Left lobe of liver (tissue), 2 donors: ENCODE measurements around the gene ARID2. TPM values are rescaled to one million over a fixed set of nuclear protein-coding genes. Genes with fewer than 3 reads are reported as not detected.

ENCODE experiments used
- ATAC-seq: fragments of 200-7000 bp; cut with Tn5 transposase; one replicate; pipeline ENCODE4 v1.9.1; 2020; ENCODE audit warnings: mild to moderate bottlenecking, moderate library complexity
- DNase-seq: peaks from one replicate; pipeline ENCODE4 v3.0.0-alpha.2; 2020; ENCODE audit warnings: low spot score
- total RNA-seq: library from RNA; stranded (reverse); gene quantifications from one replicate; pipeline ENCODE4 v1.2.1, GENCODE V29; 2021
- donor health status: DM: no; HTN: no; CAD: no; lungs with moderate emphysema.
- donor health status: DM: no; HTN: yes; CAD: no.

ARID2 gene
- total RNA-seq, 1 donor from 2014 or later, result 9.4 TPM

DNA sequence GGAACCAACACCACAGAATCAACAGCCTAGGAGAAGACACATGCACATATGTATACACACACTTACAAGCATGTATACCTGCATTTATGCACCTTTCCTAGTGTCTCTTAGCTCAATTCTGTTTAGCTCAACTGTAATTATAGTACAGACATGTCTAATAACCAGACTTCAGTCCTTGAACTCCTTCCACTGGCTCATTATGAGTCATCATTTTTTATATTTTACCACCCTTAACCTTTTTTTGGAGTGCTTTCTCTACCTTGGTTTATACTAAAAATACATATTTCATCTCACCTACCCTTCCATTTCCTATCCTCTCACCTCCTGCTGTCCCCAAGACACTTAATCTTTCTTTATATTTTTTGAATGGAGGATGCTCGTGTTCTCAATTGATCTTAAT is 110.4 kb downstream of the ARID2 start:
- no peak for ATAC-seq
- no peak for DNase-seq

DNA sequence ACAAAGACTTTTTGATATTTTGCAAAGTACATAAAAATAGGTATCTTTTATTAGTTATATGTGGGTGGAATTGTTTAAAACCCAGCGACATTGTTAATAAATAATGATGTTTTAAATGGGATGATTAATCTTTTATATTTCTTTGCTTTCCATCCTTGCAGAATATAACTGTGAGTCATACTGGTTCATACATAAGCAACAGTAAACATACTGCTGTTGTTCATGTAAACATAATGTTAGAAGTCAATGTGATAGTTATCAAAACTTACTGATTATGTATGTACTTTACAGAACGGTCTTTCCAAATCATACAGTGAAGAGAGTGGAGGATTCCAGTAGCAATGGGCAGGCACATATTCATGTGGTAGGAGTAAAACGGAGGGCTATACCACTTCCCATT is 119.8 kb downstream of the ARID2 start:
- no peak for ATAC-seq

DNA sequence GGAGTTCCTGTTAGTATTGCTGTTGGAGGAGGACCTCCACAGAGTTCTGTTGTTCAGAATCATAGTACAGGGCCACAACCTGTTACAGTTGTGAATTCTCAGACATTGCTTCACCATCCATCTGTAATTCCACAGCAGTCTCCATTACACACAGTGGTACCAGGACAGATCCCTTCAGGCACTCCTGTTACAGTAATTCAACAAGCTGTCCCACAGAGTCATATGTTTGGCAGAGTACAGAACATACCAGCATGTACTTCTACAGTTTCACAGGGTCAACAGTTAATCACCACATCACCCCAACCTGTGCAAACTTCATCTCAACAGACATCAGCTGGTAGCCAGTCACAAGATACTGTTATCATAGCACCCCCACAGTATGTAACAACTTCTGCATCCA is 120.8 kb downstream of the ARID2 start:
- DNase-seq (no peak), ATAC-seq (no peak)

More for the DNA sequence above, 119.8 kb downstream of the ARID2 start:
- DNase-seq, result no peak

DNA sequence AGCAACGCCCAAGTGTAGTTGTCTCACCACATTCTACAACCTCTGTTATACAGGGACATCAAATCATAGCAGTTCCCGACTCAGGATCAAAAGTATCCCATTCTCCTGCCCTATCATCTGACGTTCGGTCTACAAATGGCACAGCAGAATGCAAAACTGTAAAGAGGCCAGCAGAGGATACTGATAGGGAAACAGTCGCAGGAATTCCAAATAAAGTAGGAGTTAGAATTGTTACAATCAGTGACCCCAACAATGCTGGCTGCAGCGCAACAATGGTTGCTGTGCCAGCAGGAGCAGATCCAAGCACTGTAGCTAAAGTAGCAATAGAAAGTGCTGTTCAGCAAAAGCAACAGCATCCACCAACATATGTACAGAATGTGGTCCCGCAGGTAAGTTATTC is 123.0 kb downstream of the ARID2 start:
- ATAC-seq, result no peak
- no peak for DNase-seq

DNA sequence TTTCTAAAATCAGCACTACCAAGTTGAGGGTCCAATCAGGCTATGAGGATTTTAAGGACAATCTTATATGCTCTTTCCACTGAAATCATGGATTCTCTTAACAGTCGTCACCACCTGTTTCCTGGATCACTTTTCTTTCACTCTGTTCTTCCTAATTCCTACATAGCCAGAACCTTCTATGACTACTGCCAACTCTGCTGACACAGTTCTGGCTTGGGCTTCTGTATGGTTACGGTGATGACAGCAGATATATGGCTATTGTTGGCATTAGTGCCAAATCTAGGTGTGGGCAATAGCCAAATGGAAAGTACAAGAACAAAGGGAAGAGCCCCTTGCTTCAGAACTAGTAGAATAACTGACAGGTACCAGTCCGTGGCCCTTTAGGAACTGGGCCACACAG is 124.0 kb downstream of the ARID2 start:
- no peak for DNase-seq
- ATAC-seq, result no peak

DNA sequence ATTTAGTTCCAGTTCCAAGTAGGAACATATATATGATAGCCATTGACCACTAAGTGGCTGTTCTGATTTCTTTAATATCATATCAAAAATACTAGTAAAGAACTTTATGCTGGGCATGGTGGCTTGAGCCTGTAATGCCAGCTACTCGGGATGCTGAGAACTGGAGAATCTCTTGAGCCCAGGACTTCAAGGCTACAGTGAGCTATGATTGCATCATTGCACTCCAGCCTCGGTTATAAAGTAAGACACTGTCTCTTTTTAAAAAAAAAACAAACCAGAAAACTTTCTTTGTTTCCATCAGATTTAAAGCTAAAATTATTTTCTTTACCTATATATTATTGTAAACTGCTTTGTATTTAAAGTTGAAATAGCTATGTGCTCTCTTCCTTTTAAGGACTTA is 133.8 kb downstream of the ARID2 start:
- ATAC-seq (no peak), DNase-seq (no peak)

DNA sequence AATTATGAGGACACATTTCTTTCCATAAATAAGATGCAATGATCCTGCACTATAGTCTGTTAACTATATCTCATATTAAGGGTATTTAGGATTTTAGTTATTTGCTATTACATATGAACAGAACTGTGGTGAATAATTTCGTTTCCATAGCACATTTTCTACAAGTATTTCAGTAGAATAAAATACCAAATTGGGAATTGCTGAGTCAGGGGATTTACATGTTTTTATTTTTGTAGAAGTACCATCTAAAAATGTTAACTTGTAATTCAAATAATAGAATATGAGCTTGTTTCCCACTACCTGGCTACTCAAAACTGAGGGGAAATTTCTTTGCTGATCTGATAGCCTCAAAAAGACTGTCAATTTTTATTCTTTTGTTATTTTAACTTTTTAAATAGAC is 136.8 kb downstream of the ARID2 start:
- no peak for DNase-seq
- ATAC-seq, result no peak

DNA sequence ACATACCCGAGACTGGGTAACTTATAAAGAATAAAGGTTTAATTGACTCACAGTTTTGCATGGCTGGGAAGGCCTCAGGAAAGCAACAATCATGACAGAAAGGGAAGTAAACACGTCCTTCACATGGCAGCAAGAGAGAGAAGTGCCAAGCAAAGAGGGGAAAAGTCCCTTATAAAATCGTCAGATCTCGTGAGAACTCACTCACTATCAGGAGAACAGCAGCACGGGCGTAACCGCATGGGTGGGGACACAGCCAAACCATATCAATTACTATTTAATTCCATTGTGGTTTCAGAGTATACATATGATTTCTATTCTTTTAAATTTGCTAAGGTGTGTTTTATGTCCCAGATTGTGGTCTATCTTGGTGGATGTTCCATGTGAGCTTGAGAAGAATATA is 142.9 kb downstream of the ARID2 start:
- DNase-seq, result no peak
- ATAC-seq, result no peak

DNA sequence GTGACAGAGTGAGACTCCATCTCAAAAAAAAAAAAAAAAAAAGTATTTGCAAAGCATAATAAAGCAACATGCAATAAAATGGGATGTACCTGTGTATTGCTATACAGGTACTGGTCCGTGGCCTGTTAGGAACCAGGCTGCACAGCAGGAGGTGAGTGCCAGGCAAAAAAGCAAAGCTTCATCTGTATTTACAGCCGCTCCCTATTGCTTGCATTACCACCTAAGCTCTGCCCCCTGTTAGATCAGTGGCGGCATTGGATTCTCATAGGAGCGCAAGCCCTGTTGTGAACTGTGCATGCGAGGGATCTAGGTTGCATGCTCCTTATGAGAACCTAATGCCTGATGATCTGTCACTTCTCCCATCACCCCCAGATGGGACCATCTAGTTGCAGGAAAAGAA is 147.6 kb downstream of the ARID2 start:
- ATAC-seq (no peak), DNase-seq (no peak)

DNA sequence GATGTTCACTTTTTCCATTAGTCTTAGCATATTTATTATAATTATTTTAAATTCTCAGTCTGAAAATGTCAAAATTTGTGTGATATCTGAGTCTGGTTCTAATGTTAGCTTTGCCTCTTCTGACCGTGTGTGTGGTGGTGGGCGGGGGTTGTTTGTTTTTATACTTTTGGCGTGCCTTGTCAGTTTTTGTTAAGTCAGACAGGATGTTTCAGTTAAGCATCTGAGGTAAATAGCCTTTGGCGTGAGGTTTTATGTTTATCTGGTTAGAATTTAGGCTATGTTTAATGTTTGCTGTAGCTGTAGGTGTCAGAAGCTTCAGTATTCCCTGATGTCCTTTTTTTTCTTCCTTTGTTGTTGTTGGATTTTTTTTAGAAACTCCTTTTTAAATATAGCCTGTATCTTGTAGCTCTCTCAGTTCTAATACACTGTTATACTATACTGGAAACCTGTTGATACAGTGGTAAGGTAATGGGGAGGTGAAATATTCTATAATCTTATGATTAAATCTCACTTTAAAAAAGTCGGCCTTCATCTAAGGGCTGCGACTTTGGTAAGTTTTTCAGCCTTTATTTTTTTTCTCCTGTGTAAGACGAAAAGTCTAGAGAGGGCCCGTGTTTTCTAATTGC is 149.2 kb downstream of the ARID2 start:
- no peak for DNase-seq
- no peak for ATAC-seq

DNA sequence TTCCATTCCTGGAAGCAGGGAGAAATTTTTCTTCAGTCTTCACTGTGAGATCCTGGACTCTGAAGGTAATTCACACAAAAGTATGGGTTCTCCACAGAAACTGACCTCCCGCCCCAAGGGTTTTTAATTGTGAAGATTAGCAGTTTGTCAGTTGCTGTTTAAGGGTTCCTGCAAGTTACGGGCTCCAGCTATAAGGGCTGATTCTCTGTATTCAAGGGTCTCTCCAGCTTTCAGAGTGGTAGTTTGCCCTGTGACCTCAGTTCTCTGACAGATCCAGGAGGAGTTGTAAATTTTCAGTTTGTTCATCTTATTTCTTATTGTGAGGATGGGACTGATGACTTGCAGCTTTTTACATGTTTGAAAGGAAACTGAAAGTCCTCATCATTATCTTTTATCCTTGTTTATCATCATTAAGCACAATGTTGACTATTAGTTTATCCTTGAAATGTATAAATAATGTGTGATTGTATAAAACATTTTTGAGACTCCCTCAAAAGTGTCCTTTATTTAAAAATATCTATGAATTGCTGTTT is 149.9 kb downstream of the ARID2 start:
- ATAC-seq (no peak), DNase-seq (no peak)

DNA sequence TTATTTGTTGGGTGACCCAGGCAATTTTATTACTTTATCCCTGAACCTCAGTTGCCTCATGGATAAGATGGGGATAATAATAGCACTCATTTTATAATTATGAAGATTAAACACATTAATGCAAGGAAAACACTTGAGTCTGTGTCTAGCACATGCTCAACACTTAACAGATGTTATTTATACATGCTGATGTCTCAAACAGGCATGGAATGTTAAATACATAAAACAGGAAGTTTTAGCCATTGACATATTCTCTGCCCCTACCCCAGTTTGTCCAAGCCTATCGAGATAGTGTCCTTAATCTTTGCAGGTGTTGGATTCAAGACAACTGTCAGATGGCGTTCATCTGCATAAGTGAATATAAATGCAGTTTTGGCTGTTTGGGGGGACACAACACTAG is 151.0 kb downstream of the ARID2 start:
- DNase-seq (no peak), ATAC-seq (no peak)

DNA sequence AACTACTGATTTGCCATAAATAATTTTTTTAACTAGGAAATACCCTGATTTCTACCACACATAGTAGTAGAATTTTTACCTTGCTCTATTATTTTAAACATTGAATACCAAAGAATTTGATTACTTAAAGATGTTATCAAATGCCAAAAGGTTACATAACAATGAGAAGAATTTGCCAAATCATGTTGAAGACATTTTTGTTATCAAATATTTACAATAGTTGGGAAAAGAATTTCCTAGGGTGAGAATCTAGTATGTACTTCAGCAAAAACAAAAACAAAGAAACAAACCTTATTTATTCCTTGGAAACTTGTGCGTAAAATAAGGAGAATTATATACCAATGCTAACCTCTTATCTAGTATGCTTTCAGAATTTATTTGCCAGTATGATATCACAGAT is 153.7 kb downstream of the ARID2 start:
- no peak for ATAC-seq
- no peak for DNase-seq

DNA sequence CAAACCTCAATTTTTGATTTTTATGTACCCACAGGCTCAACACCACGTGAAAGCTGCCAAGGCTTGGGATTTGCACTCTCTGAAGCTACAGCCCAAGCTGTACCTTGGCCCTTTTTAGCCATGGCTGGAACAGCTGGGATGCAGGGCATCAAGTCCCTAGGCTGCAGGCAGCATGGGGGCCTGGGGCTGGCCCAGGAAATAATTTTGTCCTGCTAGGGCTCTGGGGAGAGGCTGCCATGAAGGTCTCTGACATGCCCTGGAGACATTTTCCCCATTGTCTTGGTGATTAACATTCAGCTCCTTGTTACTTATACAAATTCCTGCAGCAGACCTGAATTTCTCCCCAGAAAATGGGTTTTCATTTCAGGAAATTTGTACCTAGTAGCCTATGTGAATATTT is 157.2 kb downstream of the ARID2 start:
- DNase-seq (no peak), ATAC-seq (no peak)

DNA sequence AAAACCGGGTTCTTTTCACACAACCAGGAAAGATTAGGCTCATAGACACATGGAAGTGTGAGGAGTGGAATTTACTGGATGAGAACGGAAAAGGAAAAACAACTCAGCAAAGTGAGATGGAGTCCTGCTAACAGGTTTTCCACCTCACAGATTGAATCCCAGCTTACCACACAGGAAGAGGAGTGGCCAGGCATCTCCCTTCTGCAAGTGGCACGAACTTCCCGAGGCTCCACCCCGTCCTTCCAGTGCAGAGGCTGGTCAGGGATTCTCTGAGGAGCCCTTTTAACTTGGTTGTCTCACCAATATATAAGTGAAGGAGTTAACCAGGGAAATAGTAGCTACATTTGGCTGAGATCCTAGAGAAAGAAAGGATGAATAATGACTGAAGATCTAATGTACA is 158.0 kb downstream of the ARID2 start:
- ATAC-seq (no peak), DNase-seq (no peak)

DNA sequence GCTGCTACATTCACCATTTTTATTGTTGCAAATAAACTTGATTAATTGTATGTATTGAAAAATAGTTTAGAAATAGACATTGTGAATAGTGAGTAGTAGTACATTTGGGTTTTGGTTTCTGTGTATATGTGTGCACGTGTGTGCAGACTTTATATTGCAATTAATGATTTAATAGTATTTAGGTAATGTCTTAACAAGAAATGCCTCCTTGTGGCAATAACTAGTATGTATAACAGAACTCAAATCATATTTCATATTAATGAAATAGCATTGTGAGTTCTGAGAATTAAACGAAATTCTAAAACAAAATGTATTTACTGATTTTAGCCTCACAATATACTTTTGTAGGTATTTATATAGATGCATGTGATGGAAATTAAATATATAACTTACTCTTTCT is 160.8 kb downstream of the ARID2 start:
- DNase-seq, result no peak
- no peak for ATAC-seq

DNA sequence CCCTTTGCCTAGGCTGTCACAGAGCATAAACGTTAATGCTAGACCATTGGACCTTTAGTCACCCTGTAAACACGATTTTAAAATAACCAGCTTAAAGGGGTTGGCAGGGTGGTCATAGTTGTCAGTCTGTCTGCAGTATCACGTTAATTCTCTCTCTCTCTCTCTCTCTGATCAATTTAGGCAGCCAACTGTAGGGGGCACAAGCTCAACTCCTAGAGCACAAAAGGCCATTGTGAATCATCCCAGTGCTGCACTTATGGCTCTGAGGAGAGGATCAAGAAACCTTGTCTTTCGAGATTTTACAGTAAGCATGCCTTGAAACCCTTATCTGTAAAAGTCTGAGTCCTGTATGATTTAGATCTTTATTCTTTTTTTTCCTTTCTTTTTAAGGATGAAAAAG is 163.7 kb downstream of the ARID2 start:
- ATAC-seq (no peak), DNase-seq (no peak)

DNA sequence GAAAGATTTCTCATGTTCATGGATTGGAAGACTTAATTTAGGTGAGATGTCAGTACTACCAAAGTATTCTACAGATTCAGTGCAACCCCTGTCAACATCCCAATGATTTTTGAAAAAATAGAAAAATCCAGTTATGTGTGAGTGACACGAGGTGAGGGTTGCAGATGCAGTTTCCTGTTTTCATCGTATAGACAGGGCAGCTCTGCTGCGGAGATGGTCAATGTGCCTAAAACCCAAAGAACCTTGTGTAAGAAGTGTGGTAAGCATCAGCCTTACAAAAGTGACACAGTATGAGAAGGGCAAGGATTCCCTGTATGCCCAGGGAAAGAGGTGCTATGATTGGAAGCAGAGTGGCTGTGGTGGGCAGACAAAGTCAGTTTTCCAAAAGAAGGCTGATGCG is 166.5 kb downstream of the ARID2 start:
- ATAC-seq (no peak), DNase-seq (no peak)

DNA sequence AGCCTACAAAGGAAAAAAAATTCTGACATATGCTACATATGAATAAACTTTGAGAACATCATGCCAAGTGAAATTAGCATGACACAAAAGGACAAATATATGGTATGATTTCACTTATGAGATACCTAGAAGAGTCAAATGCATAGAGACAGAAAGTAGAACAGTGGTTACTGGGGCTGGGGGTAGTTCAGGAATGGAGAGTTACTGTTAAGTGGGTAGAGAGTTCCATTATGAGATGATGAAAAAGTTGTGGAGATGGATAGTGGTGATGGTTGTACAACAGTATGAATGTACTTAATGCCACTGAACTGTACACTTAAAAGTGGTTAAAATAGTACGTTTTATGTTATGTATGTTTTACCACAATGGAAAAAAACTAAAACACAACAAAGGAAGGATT is 168.6 kb downstream of the ARID2 start:
- ATAC-seq (no peak), DNase-seq (no peak)

DNA sequence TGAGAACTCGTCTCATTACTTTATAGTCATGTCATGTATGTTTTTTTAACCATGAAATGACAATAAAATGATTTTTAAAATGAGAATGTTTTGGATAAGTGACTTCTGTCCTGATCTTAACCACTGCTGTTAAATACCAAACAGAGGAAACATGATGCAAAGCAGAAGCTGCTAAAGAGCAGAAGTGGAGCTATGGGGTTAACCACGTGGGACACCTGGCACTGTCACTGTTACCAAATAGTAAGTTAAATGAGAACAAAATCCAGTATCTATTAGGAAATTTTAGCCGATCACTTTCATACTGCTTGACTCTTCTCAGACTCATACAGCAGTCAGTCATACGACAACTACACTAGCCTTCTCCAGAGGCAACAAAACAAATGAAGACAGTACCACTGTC is 178.4 kb downstream of the ARID2 start:
- ATAC-seq, result peak; percentile 70

DNA sequence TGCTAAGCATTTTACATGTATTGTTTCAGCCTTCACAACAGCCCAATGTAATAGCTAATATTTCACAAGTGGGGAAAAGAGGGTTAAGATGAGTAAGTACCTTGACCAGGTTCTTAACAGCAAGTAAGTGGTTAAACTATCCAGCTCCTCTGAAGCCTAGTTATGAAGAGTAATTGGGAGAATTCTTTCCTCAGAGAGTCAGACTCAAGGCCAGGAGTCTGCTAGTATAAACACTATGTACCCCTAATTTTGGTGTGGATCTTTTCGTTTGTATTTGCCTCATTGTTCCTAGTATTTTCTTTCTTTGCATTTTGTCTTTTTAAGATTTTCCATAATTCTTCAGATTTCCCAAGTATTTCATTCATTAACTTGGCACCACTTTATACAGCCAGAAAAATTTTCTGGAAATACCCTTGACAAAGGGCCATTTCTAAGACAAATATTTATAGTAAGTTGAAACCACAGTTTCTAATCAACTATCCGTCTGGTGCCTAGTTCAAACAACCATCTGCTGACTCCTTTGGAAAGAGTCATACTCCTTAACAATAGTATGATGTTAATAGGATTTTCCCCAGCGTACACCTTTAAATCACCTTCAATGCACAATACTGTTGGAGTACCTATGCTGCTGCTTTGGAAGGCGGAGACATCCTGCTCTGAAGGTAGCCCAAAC is 179.7 kb downstream of the ARID2 start:
- no peak for ATAC-seq

More for the DNA sequence above, 178.4 kb downstream of the ARID2 start:
- no peak for DNase-seq

DNA sequence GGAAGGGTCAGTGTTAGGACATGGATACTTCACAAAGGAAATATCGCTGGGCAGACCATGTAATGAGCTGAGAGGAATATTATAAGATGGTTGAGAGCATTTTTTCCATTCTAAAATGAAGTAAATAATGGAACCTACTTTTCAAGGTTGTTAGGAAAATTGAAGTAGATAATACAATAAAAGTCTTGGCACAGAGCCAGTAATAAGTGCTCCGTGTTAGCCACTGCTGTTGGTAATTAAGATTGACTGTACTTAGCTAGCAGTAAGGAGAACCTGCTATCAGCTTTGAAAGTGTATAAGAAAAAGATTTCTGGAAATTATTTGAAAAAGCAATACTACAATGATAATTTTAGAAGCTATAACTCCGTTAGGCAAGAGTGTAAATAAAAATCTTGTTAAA is 183.3 kb downstream of the ARID2 start:
- no peak for DNase-seq
- ATAC-seq, result no peak

More for the DNA sequence above, 179.7 kb downstream of the ARID2 start:
- no peak for DNase-seq

DNA sequence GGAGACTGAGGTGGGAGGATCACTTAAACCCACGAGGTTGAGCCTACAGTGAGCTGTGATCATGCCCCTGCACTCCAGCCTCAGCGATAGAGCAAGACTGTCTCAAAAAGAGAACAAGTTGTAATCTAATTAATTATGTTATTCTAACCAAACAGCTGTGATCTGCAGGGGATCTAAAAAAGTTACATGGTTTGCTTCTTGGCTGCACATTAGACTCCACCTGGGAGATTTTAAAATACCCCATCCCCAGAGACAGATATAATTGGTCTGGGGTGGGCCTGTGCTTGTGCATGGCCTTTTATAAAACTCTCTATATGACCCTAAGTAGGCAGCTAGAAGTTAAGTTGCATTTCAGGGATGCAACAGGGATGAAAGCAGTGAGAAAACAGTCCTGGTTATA is 184.1 kb downstream of the ARID2 start:
- ATAC-seq (no peak), DNase-seq (no peak)
